Measurements from ENCODE around the gene SEC22A.

Gene SEC22A

GRCh38 chr3:123244128-123244527 lies 42.4 kb downstream of the SEC22A start:
- Histone ChIP-seq H3K4me3 (replicated peaks; ENCODE audit: insufficient read depth, low read length) (no peak overlapping the region), H3K27me3 (ENCODE audit: insufficient read depth, poor library complexity, severe bottlenecking) (no peaks in the 10 kb centered on the region), H3K27ac (replicated peaks) (no peak overlapping the region)
- DNase-seq (ENCODE audit: low read depth in 1 of 2, low spot score in 1 of 2), result no peak
- TF ChIP-seq SPI1 (IDR thresholded peaks at IDR 0.05; ENCODE audit: borderline replicate concordance, low read depth) (no peak), CTCF (IDR thresholded peaks at IDR 0.05; ENCODE audit: insufficient read depth, low read length) (no peak), POLR2AphosphoS5 (IDR thresholded peaks at IDR 0.05; ENCODE audit: low read depth) (no peak), REST (IDR thresholded peaks at IDR 0.05; ENCODE audit: insufficient replicate concordance, low read depth) (no peak), GABPA (IDR thresholded peaks at IDR 0.05; ENCODE audit: low read depth) (no peak)

- no peak for DNase-seq (ENCODE audit: low read depth in 1 of 2, low spot score in 1 of 2)
- H3K27me3 ChIP-seq (ENCODE audit: insufficient read depth, poor library complexity, severe bottlenecking), result no peaks in the 10 kb centered on the region
- no peak for TF ChIP-seq CTCF (IDR thresholded peaks at IDR 0.05; ENCODE audit: insufficient read depth, low read length)
- TF ChIP-seq REST (IDR thresholded peaks at IDR 0.05; ENCODE audit: insufficient replicate concordance, low read depth), result no peak
- no peak for TF ChIP-seq GABPA (IDR thresholded peaks at IDR 0.05; ENCODE audit: low read depth)
- no peak for TF ChIP-seq POLR2AphosphoS5 (IDR thresholded peaks at IDR 0.05; ENCODE audit: low read depth)
- no peak for TF ChIP-seq SPI1 (IDR thresholded peaks at IDR 0.05; ENCODE audit: borderline replicate concordance, low read depth)
- H3K4me3 ChIP-seq (replicated peaks; ENCODE audit: insufficient read depth, low read length), result no peak overlapping the region
- H3K27ac ChIP-seq (replicated peaks), result no peak overlapping the region
Observed at GRCh38 chr3:123246866-123247265, 45.1 kb downstream of the SEC22A start.

GRCh38 chr3:123256256-123256655 lies 54.5 kb downstream of the SEC22A start:
- no peak overlapping the region for H3K27ac ChIP-seq (replicated peaks)
- no peak for TF ChIP-seq GABPA (IDR thresholded peaks at IDR 0.05; ENCODE audit: low read depth)
- TF ChIP-seq REST (IDR thresholded peaks at IDR 0.05; ENCODE audit: insufficient replicate concordance, low read depth), result no peak
- TF ChIP-seq POLR2AphosphoS5 (IDR thresholded peaks at IDR 0.05; ENCODE audit: low read depth), result no peak
- no peak for TF ChIP-seq CTCF (IDR thresholded peaks at IDR 0.05; ENCODE audit: insufficient read depth, low read length)
- no peak for TF ChIP-seq SPI1 (IDR thresholded peaks at IDR 0.05; ENCODE audit: borderline replicate concordance, low read depth)
- no peak overlapping the region for H3K4me3 ChIP-seq (replicated peaks; ENCODE audit: insufficient read depth, low read length)

More at GRCh38 chr3:123256256-123256655, 54.5 kb downstream of the SEC22A start:
- H3K27me3 ChIP-seq (ENCODE audit: insufficient read depth, poor library complexity, severe bottlenecking), result no peaks in the 10 kb centered on the region
- DNase-seq (ENCODE audit: low read depth in 1 of 2, low spot score in 1 of 2), result no peak
